WERI-Rb-1 (cell line): ENCODE measurements around the gene TPX2.

Source experiments
- DNase-seq: peaks from one replicate; pipeline ENCODE4 v3.0.0-alpha.2; 2020
- H3K27ac ChIP-seq: fragments of 250-450 bp; sonication (Bioruptor Pico); 2 replicates; pipeline ENCODE4 v1.5.1; 2020; ENCODE audit warnings: mild to moderate bottlenecking, moderate library complexity
- H3K27me3 ChIP-seq: fragments of 250-450 bp; sonication (Bioruptor Pico); 2 replicates; pipeline ENCODE4 v1.5.1; 2021; ENCODE audit warnings: mild to moderate bottlenecking, low read depth, moderate library complexity; ENCODE audit not compliant: insufficient read depth, severe bottlenecking
- H3K36me3 ChIP-seq: fragments of 250-450 bp; sonication (Bioruptor Pico); 2 replicates; pipeline ENCODE4 v1.5.1; 2020; ENCODE audit warnings: mild to moderate bottlenecking, moderate library complexity
- H3K4me3 ChIP-seq: 2 replicates; pipeline ENCODE4 v1.5.1; 2011; ENCODE audit warnings: low read depth, mild to moderate bottlenecking, control low read depth, low read length
- H3K9me3 ChIP-seq: fragments of 250-450 bp; sonication (Bioruptor Pico); 2 replicates; pipeline ENCODE4 v1.5.1; 2021; ENCODE audit warnings: mild to moderate bottlenecking, moderate library complexity; ENCODE audit not compliant: severe bottlenecking
- CTCF ChIP-seq: IDR thresholded peaks from 2 replicates; pipeline ENCODE4 v1.5.1; 2011; ENCODE audit warnings: low read depth, mild to moderate bottlenecking, control low read depth, inconsistent platforms, low read length

Gene TPX2

GRCh38 chr20:31760519-31761240 is 21.6 kb downstream of the TPX2 start:
- Histone ChIP-seq H3K27ac (no peak overlapping the region), H3K27me3 (no peaks in the 10 kb centered on the region), H3K4me3 (no peak overlapping the region), H3K9me3 (no peaks in the 10 kb centered on the region), H3K36me3 (peaks cover 74% of the 10 kb centered on the region)
- no peak for DNase-seq
- TF ChIP-seq CTCF = no peak

GRCh38 chr20:31764641-31765305 is 25.7 kb downstream of the TPX2 start:
- no peak for DNase-seq
- Histone ChIP-seq H3K9me3 (no peaks in the 10 kb centered on the region), H3K27ac (no peak overlapping the region), H3K27me3 (no peaks in the 10 kb centered on the region), H3K36me3 (peaks cover 86% of the 10 kb centered on the region), H3K4me3 (no peak overlapping the region)
- TF ChIP-seq CTCF = no peak

- no peaks in the 10 kb centered on the region for H3K9me3 ChIP-seq
- no peak overlapping the region for H3K27ac ChIP-seq
- H3K27me3 ChIP-seq = no peaks in the 10 kb centered on the region
- H3K4me3 ChIP-seq = no peak overlapping the region
- peaks cover 87% of the 10 kb centered on the region for H3K36me3 ChIP-seq
- no peak for TF ChIP-seq CTCF
- no peak for DNase-seq
Measured at GRCh38 chr20:31767805-31768204, 28.7 kb downstream of the TPX2 start.

GRCh38 chr20:31769681-31770080 is 30.6 kb downstream of the TPX2 start:
- Histone ChIP-seq H3K27ac (no peak overlapping the region), H3K36me3 (peaks cover 86% of the 10 kb centered on the region), H3K9me3 (no peaks in the 10 kb centered on the region), H3K27me3 (no peaks in the 10 kb centered on the region), H3K4me3 (no peak overlapping the region)
- no peak for TF ChIP-seq CTCF
- no peak for DNase-seq

GRCh38 chr20:31770243-31770642 is 31.2 kb downstream of the TPX2 start:
- H3K36me3 ChIP-seq = peaks cover 89% of the 10 kb centered on the region

More at GRCh38 chr20:31770243-31770642, 31.2 kb downstream of the TPX2 start:
- H3K27ac ChIP-seq = no peak overlapping the region
- H3K27me3 ChIP-seq = no peaks in the 10 kb centered on the region
- no peaks in the 10 kb centered on the region for H3K9me3 ChIP-seq
- TF ChIP-seq CTCF = no peak
- no peak overlapping the region for H3K4me3 ChIP-seq
- DNase-seq = no peak
